ENCODE results near the gene PLXDC2.

The PLXDC2 gene

DNA sequence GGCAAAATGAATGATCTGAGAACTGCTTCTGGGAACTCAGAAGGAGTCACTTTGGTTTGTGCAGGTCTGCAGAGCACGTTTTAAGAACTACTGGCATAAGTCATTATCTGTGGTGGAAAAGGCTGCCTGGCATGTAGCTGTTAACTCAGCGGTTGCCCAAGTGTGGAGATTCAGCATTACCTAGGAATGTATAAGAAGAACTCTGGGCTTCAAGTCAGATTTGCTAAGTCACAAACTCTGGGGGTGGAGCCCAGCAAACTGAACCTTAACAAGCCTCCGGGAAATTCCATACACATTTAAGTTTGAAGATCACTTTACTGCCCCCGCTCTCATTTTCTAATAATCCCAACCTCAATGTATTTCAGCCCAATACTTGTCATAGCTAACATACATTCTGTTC is 31.1 kb downstream of the PLXDC2 start:
- Histone ChIP-seq H3K4me3 (ENCODE audit: low read length) (no peak overlapping the region), H3K23ac (ENCODE audit: low read length) (no peak overlapping the region), H2AK5ac (ENCODE audit: low read length) (no peak overlapping the region), H3K27ac (ENCODE audit: low read depth, low read length) (no peak overlapping the region), H3K4me2 (ENCODE audit: low read length) (no peak overlapping the region), H3K18ac (ENCODE audit: low read length) (peak overlapping the region; percentile 39), H2BK5ac (ENCODE audit: low read length) (no peak overlapping the region), H3K36me3 (ENCODE audit: control insufficient read depth, insufficient read depth, low read length) (no peaks in the 10 kb centered on the region), H3K4ac (ENCODE audit: low read depth, low read length) (no peak overlapping the region), H3K9ac (ENCODE audit: low read length) (no peak overlapping the region), H3K27me3 (ENCODE audit: insufficient read depth, low read length, poor library complexity) (no peaks in the 10 kb centered on the region), H4K8ac (ENCODE audit: low read depth, low read length) (no peak overlapping the region), H4K5ac (ENCODE audit: low read length) (no peak overlapping the region), H3K79me2 (ENCODE audit: control insufficient read depth, insufficient read depth, low read length) (peaks cover 10% of the 10 kb centered on the region), H3K4me1 (ENCODE audit: control insufficient read depth, low read depth, low read length) (peaks cover 4% of the 10 kb centered on the region), H2BK15ac (replicated peaks; ENCODE audit: low read depth) (no peak overlapping the region), H3K56ac (ENCODE audit: low read length) (no peak overlapping the region), H2BK120ac (ENCODE audit: low read depth, low read length) (no peak overlapping the region), H3K79me1 (ENCODE audit: low read length) (peaks cover 9% of the 10 kb centered on the region)
- WGBS (ENCODE audit: extremely low coverage, insufficient coverage, low lambda C conversion rate) = no CpG with 5 or more reads among the region's 4 CpGs
- peak; percentile 49 for DNase-seq

DNA sequence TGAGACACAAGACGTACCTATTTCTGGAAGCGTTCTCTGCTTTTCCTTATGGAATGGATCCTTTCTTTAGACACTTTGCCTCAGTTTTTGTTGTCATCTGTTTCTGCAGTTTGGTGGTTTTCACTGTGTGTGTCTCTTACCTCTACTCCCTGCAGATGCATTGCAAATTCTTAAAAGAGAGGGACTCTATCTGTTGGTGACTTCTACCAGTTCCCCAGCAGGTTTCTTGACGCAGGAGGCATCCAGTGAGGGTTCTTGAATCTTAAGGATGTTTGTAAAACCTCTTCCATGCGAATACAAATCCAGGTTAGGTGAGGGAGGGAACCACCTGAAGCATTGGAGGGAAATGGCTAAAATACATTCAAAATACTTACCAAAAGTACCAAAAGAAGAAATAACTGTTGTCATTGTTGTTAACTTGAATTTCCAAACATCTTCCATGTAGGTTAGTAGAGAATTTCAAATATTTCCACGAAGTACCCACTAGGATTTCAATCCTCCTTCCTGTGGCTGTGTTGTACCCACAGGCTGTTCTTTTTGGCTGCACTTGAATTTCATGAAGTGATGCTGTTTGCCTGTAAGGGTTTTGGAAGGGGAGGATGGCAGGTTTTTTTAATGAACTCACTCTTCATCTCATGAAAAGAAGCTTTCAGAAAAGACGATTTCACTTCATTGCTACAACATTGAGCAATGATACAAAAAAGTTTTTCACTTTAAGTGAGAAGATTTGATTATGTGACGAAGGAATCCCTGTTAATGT is 32.2 kb downstream of the PLXDC2 start:
- peaks cover 9% of the 10 kb centered on the region for H3K79me1 ChIP-seq (ENCODE audit: low read length)
- peaks cover 4% of the 10 kb centered on the region for H3K4me1 ChIP-seq (ENCODE audit: control insufficient read depth, low read depth, low read length)
- H3K9ac ChIP-seq (ENCODE audit: low read length) = no peak overlapping the region
- H3K4me3 ChIP-seq (ENCODE audit: low read length) = no peak overlapping the region
- no peak overlapping the region for H3K4ac ChIP-seq (ENCODE audit: low read depth, low read length)
- DNase-seq = no peak
- H3K36me3 ChIP-seq (ENCODE audit: control insufficient read depth, insufficient read depth, low read length) = no peaks in the 10 kb centered on the region
- no peak overlapping the region for H2BK120ac ChIP-seq (ENCODE audit: low read depth, low read length)
- no peak overlapping the region for H3K23ac ChIP-seq (ENCODE audit: low read length)
- H3K18ac ChIP-seq (ENCODE audit: low read length) = no peak overlapping the region
- no CpG with 5 or more reads among the region's 7 CpGs for WGBS (ENCODE audit: extremely low coverage, insufficient coverage, low lambda C conversion rate)
- H3K4me2 ChIP-seq (ENCODE audit: low read length) = no peak overlapping the region
- H3K56ac ChIP-seq (ENCODE audit: low read length) = no peak overlapping the region
- no peak overlapping the region for H3K27ac ChIP-seq (ENCODE audit: low read depth, low read length)
- H3K79me2 ChIP-seq (ENCODE audit: control insufficient read depth, insufficient read depth, low read length) = peaks cover 10% of the 10 kb centered on the region
- H2BK5ac ChIP-seq (ENCODE audit: low read length) = no peak overlapping the region
- no peak overlapping the region for H4K5ac ChIP-seq (ENCODE audit: low read length)
- no peaks in the 10 kb centered on the region for H3K27me3 ChIP-seq (ENCODE audit: insufficient read depth, low read length, poor library complexity)
- no peak overlapping the region for H2AK5ac ChIP-seq (ENCODE audit: low read length)
- no peak overlapping the region for H2BK15ac ChIP-seq (replicated peaks; ENCODE audit: low read depth)
- H4K8ac ChIP-seq (ENCODE audit: low read depth, low read length) = no peak overlapping the region

DNA sequence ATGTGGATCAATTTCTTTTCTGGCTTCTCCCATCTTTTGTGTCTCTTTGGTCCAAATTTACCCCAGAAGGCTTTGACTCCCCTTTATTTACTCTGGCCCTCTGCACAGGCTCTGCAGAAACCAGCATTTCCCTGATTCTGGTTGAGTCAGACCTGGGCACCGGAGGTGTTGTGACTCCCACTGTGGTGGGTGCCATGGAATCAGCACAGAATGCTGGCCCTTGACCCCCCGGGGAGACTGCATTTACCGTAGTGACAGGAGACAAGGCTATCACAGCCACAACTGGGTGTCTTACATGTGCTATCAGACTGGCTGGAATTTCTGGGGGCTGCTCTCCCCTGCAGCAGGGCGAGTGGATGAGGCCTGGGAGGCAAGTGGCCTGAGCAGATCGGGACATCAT is 37.6 kb downstream of the PLXDC2 start:
- Histone ChIP-seq H3K23ac (ENCODE audit: low read length) (no peak overlapping the region), H3K79me2 (ENCODE audit: control insufficient read depth, insufficient read depth, low read length) (peaks cover 4% of the 10 kb centered on the region), H2BK5ac (ENCODE audit: low read length) (no peak overlapping the region), H3K27me3 (ENCODE audit: insufficient read depth, low read length, poor library complexity) (no peaks in the 10 kb centered on the region), H3K4me2 (ENCODE audit: low read length) (no peak overlapping the region), H2BK120ac (ENCODE audit: low read depth, low read length) (no peak overlapping the region), H3K79me1 (ENCODE audit: low read length) (peaks cover 4% of the 10 kb centered on the region), H3K4ac (ENCODE audit: low read depth, low read length) (no peak overlapping the region), H3K18ac (ENCODE audit: low read length) (no peak overlapping the region), H4K8ac (ENCODE audit: low read depth, low read length) (no peak overlapping the region), H2AK5ac (ENCODE audit: low read length) (no peak overlapping the region), H3K36me3 (ENCODE audit: control insufficient read depth, insufficient read depth, low read length) (no peaks in the 10 kb centered on the region), H3K56ac (ENCODE audit: low read length) (no peak overlapping the region), H3K4me3 (ENCODE audit: low read length) (no peak overlapping the region), H2BK15ac (replicated peaks; ENCODE audit: low read depth) (no peak overlapping the region), H3K9ac (ENCODE audit: low read length) (no peak overlapping the region), H3K4me1 (ENCODE audit: control insufficient read depth, low read depth, low read length) (no peaks in the 10 kb centered on the region), H4K5ac (ENCODE audit: low read length) (no peak overlapping the region), H3K27ac (ENCODE audit: low read depth, low read length) (no peak overlapping the region)
- DNase-seq = peak; percentile 40
- no CpG with 5 or more reads among the region's 5 CpGs for WGBS (ENCODE audit: extremely low coverage, insufficient coverage, low lambda C conversion rate)

DNA sequence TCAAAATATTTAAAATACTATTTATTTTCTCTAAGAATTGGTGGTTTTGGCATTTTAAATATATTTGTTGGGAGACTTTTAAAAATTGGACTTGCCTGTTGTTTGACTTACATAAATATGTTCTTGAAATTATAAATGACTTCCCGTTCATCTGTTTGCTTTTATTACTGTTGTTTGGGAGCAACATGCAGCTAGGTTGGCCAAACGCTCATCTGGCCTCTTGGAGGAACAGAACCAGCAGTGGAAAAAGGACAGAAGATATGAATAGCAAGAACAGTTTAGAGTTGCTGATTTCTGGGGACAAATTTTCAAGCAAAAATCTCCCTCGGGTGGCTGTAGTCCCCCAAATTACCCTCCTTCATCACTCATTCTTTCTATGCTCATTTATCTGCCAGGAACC is 41.6 kb downstream of the PLXDC2 start:
- WGBS (ENCODE audit: extremely low coverage, insufficient coverage, low lambda C conversion rate) = no CpG with 5 or more reads among the region's 3 CpGs
- peaks cover 3% of the 10 kb centered on the region for H3K79me1 ChIP-seq (ENCODE audit: low read length)
- no peak overlapping the region for H2BK120ac ChIP-seq (ENCODE audit: low read depth, low read length)
- H3K18ac ChIP-seq (ENCODE audit: low read length) = no peak overlapping the region
- no peak for DNase-seq
- no peak overlapping the region for H4K8ac ChIP-seq (ENCODE audit: low read depth, low read length)
- H2BK5ac ChIP-seq (ENCODE audit: low read length) = no peak overlapping the region
- H2BK15ac ChIP-seq (replicated peaks; ENCODE audit: low read depth) = no peak overlapping the region
- no peak overlapping the region for H2AK5ac ChIP-seq (ENCODE audit: low read length)
- H3K36me3 ChIP-seq (ENCODE audit: control insufficient read depth, insufficient read depth, low read length) = no peaks in the 10 kb centered on the region
- H4K5ac ChIP-seq (ENCODE audit: low read length) = no peak overlapping the region
- H3K27me3 ChIP-seq (ENCODE audit: insufficient read depth, low read length, poor library complexity) = no peaks in the 10 kb centered on the region
- no peak overlapping the region for H3K9ac ChIP-seq (ENCODE audit: low read length)
- H3K4ac ChIP-seq (ENCODE audit: low read depth, low read length) = no peak overlapping the region
- no peak overlapping the region for H3K4me2 ChIP-seq (ENCODE audit: low read length)
- H3K4me1 ChIP-seq (ENCODE audit: control insufficient read depth, low read depth, low read length) = peaks cover 5% of the 10 kb centered on the region
- H3K27ac ChIP-seq (ENCODE audit: low read depth, low read length) = no peak overlapping the region
- H3K79me2 ChIP-seq (ENCODE audit: control insufficient read depth, insufficient read depth, low read length) = peaks cover 2% of the 10 kb centered on the region
- H3K4me3 ChIP-seq (ENCODE audit: low read length) = no peak overlapping the region
- no peak overlapping the region for H3K23ac ChIP-seq (ENCODE audit: low read length)
- H3K56ac ChIP-seq (ENCODE audit: low read length) = no peak overlapping the region

DNA sequence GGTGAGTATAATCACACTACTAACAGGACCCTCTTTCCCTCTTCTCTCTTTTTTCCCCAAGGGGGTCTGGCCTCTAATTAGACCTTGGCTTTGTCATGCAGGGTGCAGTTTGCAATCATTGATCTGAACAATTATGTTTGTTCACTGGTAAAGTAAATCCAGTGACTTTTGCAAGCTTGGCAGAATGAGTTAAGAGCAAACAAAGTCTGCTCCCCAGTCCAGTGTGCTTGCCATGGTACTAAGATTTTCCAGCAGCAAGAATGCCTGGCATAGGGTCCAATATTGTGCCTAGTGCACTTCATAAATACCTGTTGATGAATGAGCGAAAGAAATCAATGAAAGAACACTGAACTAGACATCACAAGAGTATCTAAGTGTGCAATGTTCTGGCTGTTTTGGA is 43.9 kb downstream of the PLXDC2 start:
- H3K79me1 ChIP-seq (ENCODE audit: low read length) = peaks cover 5% of the 10 kb centered on the region
- no peaks in the 10 kb centered on the region for H3K27me3 ChIP-seq (ENCODE audit: insufficient read depth, low read length, poor library complexity)
- no peak overlapping the region for H2BK15ac ChIP-seq (replicated peaks; ENCODE audit: low read depth)
- no peak overlapping the region for H4K5ac ChIP-seq (ENCODE audit: low read length)
- peaks cover 2% of the 10 kb centered on the region for H3K79me2 ChIP-seq (ENCODE audit: control insufficient read depth, insufficient read depth, low read length)
- no CpG with 5 or more reads among the region's 1 CpG for WGBS (ENCODE audit: extremely low coverage, insufficient coverage, low lambda C conversion rate)
- no peaks in the 10 kb centered on the region for H3K36me3 ChIP-seq (ENCODE audit: control insufficient read depth, insufficient read depth, low read length)
- H4K8ac ChIP-seq (ENCODE audit: low read depth, low read length) = no peak overlapping the region
- no peak overlapping the region for H2BK5ac ChIP-seq (ENCODE audit: low read length)
- H3K27ac ChIP-seq (ENCODE audit: low read depth, low read length) = no peak overlapping the region
- H3K4me3 ChIP-seq (ENCODE audit: low read length) = no peak overlapping the region
- DNase-seq = no peak
- no peak overlapping the region for H2BK120ac ChIP-seq (ENCODE audit: low read depth, low read length)
- no peak overlapping the region for H3K4me2 ChIP-seq (ENCODE audit: low read length)
- no peak overlapping the region for H3K4ac ChIP-seq (ENCODE audit: low read depth, low read length)
- no peak overlapping the region for H3K9ac ChIP-seq (ENCODE audit: low read length)
- no peak overlapping the region for H3K56ac ChIP-seq (ENCODE audit: low read length)
- H3K4me1 ChIP-seq (ENCODE audit: control insufficient read depth, low read depth, low read length) = peaks cover 5% of the 10 kb centered on the region
- peak overlapping the region; percentile 28 for H3K18ac ChIP-seq (ENCODE audit: low read length)
- H3K23ac ChIP-seq (ENCODE audit: low read length) = no peak overlapping the region
- H2AK5ac ChIP-seq (ENCODE audit: low read length) = no peak overlapping the region

Data from mesendoderm (in vitro differentiated cells).